Endodermal cell (in vitro differentiated cells): Measurements from ENCODE around the gene SDK2. TPM values are rescaled to one million over a fixed set of nuclear protein-coding genes. Genes with fewer than 3 reads are reported as not detected.

Source experiments
- DNase-seq: peaks from one replicate; pipeline ENCODE4 v3.0.0-alpha.2; 2017
- H3K27ac ChIP-seq: 2 replicates; pipeline ENCODE4 v1.5.1; 2013; ENCODE audit warnings: mild to moderate bottlenecking, low read depth, low read length, moderate library complexity
- H3K27me3 ChIP-seq: 2 replicates; pipeline ENCODE4 v1.6.1; 2013; ENCODE audit warnings: mild to moderate bottlenecking, low read length, moderate library complexity; ENCODE audit not compliant: insufficient read depth, control insufficient read depth, poor library complexity, severe bottlenecking
- H3K36me3 ChIP-seq: 2 replicates; pipeline ENCODE4 v1.7.0; 2013; ENCODE audit warnings: mild to moderate bottlenecking, low read length, moderate library complexity; ENCODE audit not compliant: control insufficient read depth, insufficient read depth
- H3K4me1 ChIP-seq: one replicate; pipeline ENCODE4 v1.7.0; 2013; ENCODE audit warnings: low read length; ENCODE audit not compliant: control insufficient read depth, insufficient read depth
- H3K4me3 ChIP-seq: 2 replicates; pipeline ENCODE4 v1.5.1; 2013; ENCODE audit warnings: mild to moderate bottlenecking, low read length, moderate library complexity
- H3K9ac ChIP-seq: 2 replicates; pipeline ENCODE4 v1.6.1; 2013; ENCODE audit warnings: mild to moderate bottlenecking, low read length, moderate library complexity; ENCODE audit not compliant: poor library complexity, severe bottlenecking; ENCODE audit errors: extremely low read depth
- H3K9me3 ChIP-seq: 2 replicates; pipeline ENCODE4 v1.6.1; 2013; ENCODE audit warnings: mild to moderate bottlenecking, low read length, moderate library complexity; ENCODE audit not compliant: control insufficient read depth
- H3K27ac Mint-ChIP-seq: 2 replicates; pipeline ENCODE4 v1.8.0; 2020; ENCODE audit warnings: mixed read lengths
- H3K27me3 Mint-ChIP-seq: 2 replicates; pipeline ENCODE4 v1.8.0; 2021; ENCODE audit warnings: mild to moderate bottlenecking, mixed read lengths; ENCODE audit not compliant: insufficient read depth
- H3K36me3 Mint-ChIP-seq: 2 replicates; pipeline ENCODE4 v1.8.0; 2020; ENCODE audit warnings: low read depth, mixed read lengths
- H3K4me1 Mint-ChIP-seq: 2 replicates; pipeline ENCODE4 v1.8.0; 2020; ENCODE audit warnings: mixed read lengths
- H3K4me3 Mint-ChIP-seq: 2 replicates; pipeline ENCODE4 v1.8.0; 2020; ENCODE audit warnings: mild to moderate bottlenecking, moderate library complexity, mixed read lengths
- H3K9me3 Mint-ChIP-seq: 2 replicates; pipeline ENCODE4 v1.8.0; 2020; ENCODE audit warnings: mild to moderate bottlenecking, mixed read lengths
- whole genome bisulfite sequencing, 2 experiments: methylation state at CpG; one replicate each; pipeline versions ENCODE4 v1.1.5 to v1.1.7; 2013; ENCODE audit warnings: missing lambda C conversion rate in 2 of 2, mixed read lengths in 1 of 2; ENCODE audit not compliant: insufficient coverage in 1 of 2, insufficient read length in 1 of 2; 5-methylcytosine and 5-hydroxymethylcytosine counted together
- total RNA-seq, 2 donors: library from RNA; stranded (reverse); fragmentation: NEBNext Ultra II Directional in 1 of 2; extraction: Animal tissue kit (Norgen Biotek cat#: 25700) in 1 of 2; gene quantifications; 2 replicates in 1 of 2; 3 replicates in 1 of 2; pipeline ENCODE4 v1.2.1, GENCODE V29; 2021
- TF ChIP-seq, protein P1 (sequence below): fragments of 200-600 bp; sonication (generic); conservative IDR thresholded peaks from 2 replicates; pipeline ENCODE4 v1.5.0; 2021; ENCODE audit warnings: antibody characterized with exemption, mild to moderate bottlenecking

Gene SDK2
- total RNA-seq, 2 donors from 2014 or later: 5.9 to 7.0 TPM

DNA sequence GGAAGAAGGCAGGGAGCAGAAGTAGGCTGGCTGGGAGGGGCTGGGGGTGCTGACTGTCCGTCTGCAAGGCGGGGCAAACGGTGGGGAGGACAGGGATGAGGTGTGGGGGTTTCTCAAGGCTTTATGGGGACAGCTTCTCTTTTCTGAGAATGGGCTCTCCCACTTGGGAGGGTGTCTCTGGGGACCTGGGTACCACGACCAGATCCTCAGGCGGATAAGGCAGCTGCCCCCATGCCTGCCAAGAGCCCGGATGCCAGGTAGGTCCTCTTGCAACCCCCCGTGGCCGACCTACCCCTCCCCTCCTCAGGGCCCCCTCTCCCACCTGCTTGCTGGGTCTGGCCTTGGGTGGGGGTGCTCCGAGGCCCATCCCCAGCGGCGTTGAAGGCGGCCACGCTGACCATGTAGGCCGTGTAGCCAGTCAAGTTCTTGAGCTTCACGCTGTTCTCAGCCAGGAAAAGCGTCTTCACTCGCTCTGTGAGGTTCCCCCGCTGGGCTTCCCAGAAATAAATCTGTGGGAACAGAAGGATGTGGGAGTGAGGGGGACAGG lies 276.1 kb downstream of the SDK2 start:
- Mint-ChIP-seq H3K4me3 (no peak overlapping the region), H3K27ac (no peak overlapping the region), H3K27me3 (peaks cover 1% of the 10 kb centered on the region), H3K9me3 (no peaks in the 10 kb centered on the region), H3K36me3 (no peaks in the 10 kb centered on the region), H3K4me1 (peaks cover 26% of the 10 kb centered on the region)
- peaks cover 10% of the 10 kb centered on the region for H3K4me1 ChIP-seq
- no peak overlapping the region for H3K4me3 ChIP-seq
- H3K9me3 ChIP-seq: no peaks in the 10 kb centered on the region
- no peak for DNase-seq
- 93 to 97% methylated on average over 12 to 18 of the region's 18 CpGs for whole genome bisulfite sequencing, 2 experiments
- H3K9ac ChIP-seq: no peak overlapping the region
- TF ChIP-seq, protein P1, sequence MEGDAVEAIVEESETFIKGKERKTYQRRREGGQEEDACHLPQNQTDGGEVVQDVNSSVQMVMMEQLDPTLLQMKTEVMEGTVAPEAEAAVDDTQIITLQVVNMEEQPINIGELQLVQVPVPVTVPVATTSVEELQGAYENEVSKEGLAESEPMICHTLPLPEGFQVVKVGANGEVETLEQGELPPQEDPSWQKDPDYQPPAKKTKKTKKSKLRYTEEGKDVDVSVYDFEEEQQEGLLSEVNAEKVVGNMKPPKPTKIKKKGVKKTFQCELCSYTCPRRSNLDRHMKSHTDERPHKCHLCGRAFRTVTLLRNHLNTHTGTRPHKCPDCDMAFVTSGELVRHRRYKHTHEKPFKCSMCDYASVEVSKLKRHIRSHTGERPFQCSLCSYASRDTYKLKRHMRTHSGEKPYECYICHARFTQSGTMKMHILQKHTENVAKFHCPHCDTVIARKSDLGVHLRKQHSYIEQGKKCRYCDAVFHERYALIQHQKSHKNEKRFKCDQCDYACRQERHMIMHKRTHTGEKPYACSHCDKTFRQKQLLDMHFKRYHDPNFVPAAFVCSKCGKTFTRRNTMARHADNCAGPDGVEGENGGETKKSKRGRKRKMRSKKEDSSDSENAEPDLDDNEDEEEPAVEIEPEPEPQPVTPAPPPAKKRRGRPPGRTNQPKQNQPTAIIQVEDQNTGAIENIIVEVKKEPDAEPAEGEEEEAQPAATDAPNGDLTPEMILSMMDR: no peak
- H3K36me3 ChIP-seq: no peaks in the 10 kb centered on the region
- no peaks in the 10 kb centered on the region for H3K27me3 ChIP-seq
- H3K27ac ChIP-seq: no peak overlapping the region

DNA sequence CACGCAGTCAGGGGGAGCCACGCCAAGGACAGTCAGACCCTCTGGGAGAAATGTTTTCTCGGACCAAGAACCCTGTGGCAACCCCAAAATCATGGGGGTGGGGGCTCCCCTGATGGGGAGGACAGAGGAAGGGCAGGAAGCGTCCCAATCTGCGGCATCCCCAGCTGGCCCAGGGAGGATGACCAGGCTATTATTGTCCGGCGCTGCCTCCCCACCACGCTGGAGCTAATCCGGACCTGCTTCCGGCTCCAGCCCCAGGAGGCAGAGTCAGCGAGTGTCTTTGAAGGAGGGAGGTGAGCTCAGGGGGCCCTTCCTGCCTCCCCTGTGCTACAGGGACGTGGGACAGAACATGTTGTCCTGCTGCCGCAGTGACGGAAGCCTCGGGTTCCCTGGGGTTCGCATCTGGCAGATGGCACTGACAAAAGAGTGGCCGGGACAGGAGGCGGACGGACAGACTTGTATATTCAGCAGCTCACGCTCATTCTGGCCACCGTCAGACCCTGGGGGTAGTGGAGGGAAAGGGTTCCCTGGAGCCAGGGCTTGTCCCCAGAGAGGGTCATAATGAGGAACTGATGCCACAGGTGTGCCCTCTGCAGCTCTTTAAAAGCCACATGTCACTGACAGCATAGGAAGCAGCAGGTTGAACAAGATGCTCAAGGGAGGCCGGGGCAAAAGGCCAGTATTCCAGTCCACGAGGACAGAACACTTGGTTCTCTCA lies 278.2 kb downstream of the SDK2 start:
- Mint-ChIP-seq H3K9me3 (no peaks in the 10 kb centered on the region), H3K27ac (peak overlapping the region; percentile 39), H3K4me1 (peaks cover 33% of the 10 kb centered on the region), H3K4me3 (no peak overlapping the region), H3K36me3 (no peaks in the 10 kb centered on the region), H3K27me3 (peaks cover 1% of the 10 kb centered on the region)
- no peaks in the 10 kb centered on the region for H3K36me3 ChIP-seq
- DNase-seq: peak; percentile 72
- H3K9ac ChIP-seq: no peak overlapping the region
- no peaks in the 10 kb centered on the region for H3K9me3 ChIP-seq
- H3K27me3 ChIP-seq: no peaks in the 10 kb centered on the region
- 77 to 84% methylated on average over 12 to 23 of the region's 23 CpGs for WGBS, 2 experiments
- peaks cover 16% of the 10 kb centered on the region for H3K4me1 ChIP-seq
- no peak overlapping the region for H3K4me3 ChIP-seq
- TF ChIP-seq, protein P1: no peak
- H3K27ac ChIP-seq: peak overlapping the region; percentile 40

DNA sequence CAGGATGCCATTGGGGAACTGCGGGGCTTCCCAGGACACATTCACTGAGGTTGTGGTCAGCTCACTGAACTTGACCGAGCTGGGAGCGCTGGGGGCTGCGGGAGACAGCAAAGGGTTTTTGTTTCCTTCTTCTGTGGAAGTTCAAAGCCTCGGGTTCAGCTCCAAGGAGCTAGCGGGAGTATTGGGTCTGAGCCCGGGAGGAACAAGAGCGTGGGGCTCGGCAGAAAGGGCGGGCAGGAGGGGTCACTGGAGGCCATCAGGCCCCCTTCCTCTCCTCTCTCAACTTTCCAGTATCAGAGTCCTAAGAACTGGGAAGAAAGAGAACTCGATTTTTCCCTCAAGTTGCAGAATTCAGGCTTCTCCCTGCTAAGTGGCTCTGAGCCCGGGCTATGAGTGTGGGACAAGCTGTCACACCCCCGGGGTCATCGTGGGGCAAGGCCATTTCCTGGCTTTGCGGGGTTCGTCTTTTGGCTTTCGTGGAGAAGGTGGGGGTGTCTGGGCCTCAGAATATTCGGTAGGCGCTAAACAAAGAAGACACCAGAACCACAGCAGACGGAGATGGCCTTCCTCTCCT lies 278.9 kb downstream of the SDK2 start:
- Mint-ChIP-seq H3K4me1 (peaks cover 39% of the 10 kb centered on the region), H3K36me3 (no peaks in the 10 kb centered on the region)
- peak; percentile 64 for DNase-seq

More for the DNA sequence above, 278.9 kb downstream of the SDK2 start:
- Mint-ChIP-seq H3K4me3 (no peak overlapping the region), H3K27ac (no peak overlapping the region), H3K9me3 (no peaks in the 10 kb centered on the region), H3K27me3 (peaks cover 1% of the 10 kb centered on the region)
- Histone ChIP-seq H3K36me3 (no peaks in the 10 kb centered on the region), H3K9ac (no peak overlapping the region), H3K9me3 (no peaks in the 10 kb centered on the region), H3K4me3 (no peak overlapping the region), H3K27ac (peak overlapping the region; percentile 40), H3K27me3 (no peaks in the 10 kb centered on the region), H3K4me1 (peaks cover 16% of the 10 kb centered on the region)
- WGBS, 2 experiments: 86% methylated on average over 13 to 20 of the region's 20 CpGs
- TF ChIP-seq, protein P1: no peak
